HG03066 (cell line): Measurements from ENCODE around the gene CRTAC1.

Source experiments
- ATAC-seq: cut with Tn5 transposase; IDR thresholded peaks from one replicate; pipeline ENCODE4 v1.9.1; 2021; ENCODE audit warnings: low read depth; ENCODE audit not compliant: unreplicated experiment

The CRTAC1 gene

DNA sequence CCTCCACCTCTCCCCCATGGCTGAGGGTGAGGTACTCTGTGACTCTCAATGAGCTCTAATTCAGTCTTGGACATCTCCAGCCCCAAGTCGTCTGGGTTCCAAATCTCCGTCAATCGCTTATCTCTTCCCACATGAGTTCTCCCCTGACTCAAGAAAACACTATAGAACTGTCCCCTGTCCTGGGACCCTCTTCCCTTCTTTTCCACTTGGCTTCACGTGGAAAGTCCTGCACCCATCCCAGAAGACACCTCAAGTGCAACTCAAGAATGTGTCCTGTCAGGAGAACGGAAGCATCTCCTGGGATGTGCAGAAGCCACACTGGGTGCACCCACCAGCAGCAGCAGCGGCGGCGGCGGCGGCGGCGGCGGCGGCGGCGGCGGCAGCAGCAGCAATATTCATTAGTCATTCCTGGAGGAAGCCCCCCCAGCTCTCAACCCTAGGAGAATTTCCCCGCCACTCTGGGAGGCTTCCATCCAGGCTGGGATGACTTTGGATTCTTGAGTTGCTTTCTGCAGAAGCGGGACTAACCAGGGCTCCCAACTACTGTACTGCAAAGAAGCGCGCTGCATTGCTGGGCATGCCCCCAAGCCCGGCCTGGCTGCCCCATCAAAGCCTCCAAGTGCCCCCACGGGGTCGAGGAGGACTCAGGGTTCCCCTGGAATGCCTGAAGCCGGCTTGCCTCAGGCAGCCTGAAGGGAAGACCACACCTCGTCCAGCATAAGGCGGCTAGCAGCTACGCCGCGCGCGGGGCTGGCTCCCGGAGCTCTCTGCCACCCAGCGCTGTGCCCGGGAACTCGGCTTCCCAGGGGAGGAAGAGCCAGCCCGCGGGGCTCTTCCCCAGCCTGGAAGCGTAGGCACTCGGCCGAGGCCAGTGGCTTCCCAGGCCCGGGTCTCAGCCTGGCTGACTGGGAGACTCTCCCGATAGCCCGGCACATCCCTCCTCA is 1.0 kb downstream of the CRTAC1 start:
- no peak for ATAC-seq

DNA sequence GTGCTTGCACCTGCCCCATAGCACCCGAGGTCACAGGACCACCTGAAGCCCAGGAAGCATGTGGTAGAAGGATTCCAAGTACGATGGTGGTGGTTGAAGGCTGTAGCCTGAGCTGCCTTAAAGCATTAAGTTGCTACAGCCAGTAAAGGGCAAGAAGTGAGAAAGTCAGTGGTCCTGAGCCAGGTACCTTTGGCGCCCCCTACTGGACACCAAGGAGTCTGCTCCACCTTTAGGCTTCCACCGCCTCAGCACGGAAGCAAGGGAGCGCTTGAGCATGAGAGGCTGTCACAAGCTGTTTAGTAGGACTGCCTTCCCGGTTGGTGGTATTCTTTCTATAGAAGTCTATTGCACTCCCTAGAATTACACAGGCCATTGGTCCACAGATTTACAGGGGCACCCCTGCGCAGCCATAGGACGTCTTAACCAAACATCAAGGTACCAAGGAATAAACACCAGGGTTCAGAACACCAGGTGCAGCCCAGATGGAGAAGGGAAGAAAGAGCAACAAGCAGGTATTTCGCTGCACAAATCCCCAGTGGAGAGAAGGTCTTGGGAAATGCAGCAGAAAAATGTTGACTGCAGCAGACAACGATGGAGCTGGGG is 2.2 kb downstream of the CRTAC1 start:
- no peak for ATAC-seq

DNA sequence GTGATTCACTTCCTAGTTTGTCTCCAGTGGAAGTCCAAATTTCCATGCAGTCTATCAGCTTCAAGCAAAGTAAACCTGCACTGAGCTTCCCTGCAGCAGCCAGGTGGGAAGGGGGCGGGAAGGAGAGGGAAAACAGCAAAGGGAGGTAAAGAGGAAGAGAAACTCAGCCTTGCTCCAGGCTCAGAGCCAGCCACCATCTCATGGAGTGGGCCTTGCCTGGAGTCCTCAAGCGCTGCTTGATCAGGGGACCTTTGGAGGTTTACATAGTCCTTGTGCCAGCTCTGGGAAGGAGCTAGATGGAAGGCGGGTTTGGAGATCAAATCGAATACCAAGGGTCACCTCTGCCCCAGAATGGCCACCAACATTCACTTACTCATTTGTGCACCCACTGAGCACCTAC is 7.4 kb downstream of the CRTAC1 start:
- ATAC-seq: no peak

- no peak for ATAC-seq
Observed at GRCh38 chr10:98020784-98021183, 9.6 kb downstream of the CRTAC1 start.

DNA sequence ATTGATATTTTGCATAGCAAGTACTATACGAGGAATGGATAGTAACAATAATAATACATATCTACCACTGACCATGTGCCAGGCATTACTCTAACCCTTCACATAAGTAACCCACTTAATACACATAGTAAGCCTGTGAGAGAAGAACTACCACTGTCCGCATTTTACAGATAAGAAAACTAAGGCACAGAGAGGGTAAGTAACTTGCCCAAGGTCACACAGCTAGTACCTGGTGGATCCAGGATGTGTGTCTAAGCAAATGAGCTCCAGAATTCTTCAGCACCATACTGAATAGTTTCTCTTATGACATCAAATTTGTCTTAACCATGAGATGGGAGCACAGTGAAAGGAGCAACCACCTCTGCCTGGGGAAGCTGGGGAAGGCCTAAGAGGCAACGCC is 10.2 kb downstream of the CRTAC1 start:
- ATAC-seq: no peak

GRCh38 chr10:98019784-98020183 is 10.6 kb downstream of the CRTAC1 start:
- ATAC-seq: no peak

- ATAC-seq: no peak
Observed at GRCh38 chr10:98016772-98017475, 13.5 kb downstream of the CRTAC1 start.

DNA sequence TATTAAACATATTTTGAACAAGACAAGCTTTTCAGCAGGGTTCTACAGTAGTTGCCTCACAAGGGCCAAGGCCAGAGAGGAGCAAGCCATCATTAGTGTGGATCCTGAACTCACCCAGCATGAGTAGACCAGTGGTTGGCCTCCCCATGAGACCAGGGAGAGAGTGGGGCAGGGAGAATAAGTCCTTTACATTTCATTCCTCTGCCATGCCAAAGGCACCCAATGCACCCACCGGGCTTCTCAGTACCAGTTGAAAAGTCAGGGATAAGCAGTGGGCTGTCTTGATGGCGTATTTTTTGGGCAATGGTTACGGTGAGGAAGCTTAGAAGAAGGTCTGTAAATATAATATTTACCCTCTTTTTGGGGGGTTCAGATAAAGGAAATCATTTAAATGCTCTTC is 16.6 kb downstream of the CRTAC1 start:
- ATAC-seq: no peak

- ATAC-seq: no peak
Observed at GRCh38 chr10:98013122-98013521, 17.3 kb downstream of the CRTAC1 start.

DNA sequence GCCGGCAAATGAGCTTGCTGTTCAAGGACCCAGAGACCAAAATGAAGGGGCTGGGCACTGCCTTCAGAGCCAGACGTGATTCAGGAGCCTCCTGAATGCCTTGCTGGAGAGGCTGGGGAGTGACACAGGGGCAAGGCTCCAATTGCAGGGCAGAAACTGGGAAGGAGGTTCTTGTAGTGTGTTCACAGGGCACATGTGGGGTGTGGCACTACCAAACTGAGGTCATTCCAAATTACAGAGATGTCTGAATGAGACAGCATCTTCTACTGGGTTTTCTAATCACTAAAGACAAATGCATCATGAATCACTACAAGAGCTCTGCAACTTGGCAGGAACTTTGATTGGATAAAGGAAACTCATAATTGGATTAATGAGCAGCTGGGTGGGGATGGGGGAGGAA is 17.8 kb downstream of the CRTAC1 start:
- ATAC-seq: no peak

- ATAC-seq: no peak
Observed at GRCh38 chr10:98010939-98011685, 19.3 kb downstream of the CRTAC1 start.

DNA sequence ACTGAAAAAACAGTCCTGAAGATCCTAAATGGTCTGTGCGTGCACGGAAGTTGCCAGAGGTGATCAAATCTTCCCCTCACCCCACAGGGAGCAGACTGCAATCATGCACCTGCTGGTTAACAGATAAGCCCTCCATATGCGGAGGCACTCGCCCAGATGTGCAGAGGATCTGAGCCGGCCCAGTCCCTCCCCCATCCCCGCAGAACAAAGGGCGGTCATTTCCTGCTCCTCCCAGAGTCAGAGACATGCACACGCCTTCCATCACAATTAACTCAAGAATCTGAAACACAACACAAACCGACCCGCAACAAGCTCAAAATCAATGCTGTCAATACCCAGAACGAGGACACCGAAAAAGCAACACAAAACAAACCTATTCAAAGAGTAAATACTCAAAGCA is 24.2 kb downstream of the CRTAC1 start:
- no peak for ATAC-seq

DNA sequence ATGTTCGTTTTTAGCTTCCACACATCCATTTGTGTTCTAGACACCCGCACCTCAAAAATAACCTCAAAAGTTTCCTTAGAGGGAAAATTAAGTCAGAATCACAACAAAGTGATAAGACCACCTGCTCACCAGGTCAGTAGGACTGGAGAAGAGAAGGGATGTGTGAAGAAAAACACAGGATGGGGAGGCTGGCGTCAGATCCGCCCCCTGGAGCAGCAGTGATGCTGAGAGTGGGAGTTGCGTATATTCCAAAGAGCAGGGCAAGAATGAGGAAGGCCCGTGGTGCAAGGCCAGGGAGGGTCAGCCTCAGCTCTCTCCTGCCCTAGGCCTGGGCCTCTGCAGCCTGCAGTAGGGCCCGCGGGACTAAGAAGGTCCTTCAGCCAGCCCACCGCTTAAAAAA is 28.7 kb downstream of the CRTAC1 start:
- no peak for ATAC-seq

DNA sequence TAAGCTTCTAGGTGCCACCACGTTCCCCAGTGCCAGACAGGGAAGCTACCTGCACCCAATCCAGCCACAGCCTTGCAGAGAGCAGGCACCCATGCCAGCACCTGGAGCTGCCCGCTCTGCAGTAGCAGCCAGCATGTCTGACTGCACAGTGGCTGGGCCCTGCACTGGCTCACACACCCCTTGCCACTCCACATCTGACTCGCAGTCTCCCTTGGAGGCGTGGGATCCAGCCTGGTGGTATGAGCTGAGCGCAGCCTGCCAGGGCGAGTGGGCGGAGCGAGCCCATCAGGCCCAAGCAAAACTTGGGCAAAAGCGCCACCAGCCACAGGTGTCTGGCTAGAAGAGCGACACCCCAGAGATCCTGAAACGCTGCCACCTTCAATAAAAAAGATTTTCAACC is 30.1 kb downstream of the CRTAC1 start:
- ATAC-seq: no peak

DNA sequence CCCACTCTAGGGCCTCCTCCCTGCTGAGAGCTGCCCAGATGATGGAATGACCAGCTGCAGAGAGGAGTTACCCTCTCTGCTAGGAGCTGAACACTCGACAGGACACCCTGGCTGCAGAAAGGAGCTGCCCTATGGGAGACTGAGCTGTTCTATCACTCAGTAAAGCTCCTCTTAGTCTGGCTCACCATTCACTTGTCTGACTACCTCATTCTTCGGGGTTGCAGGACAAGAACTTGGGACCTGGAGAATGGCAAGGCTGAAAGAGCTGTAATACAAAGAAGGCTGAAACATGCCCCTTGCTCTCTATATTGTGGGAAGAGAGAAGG is 30.5 kb downstream of the CRTAC1 start:
- ATAC-seq: no peak

GRCh38 chr10:97999066-97999922 is 31.1 kb downstream of the CRTAC1 start:
- no peak for ATAC-seq

GRCh38 chr10:97991871-97992270 is 38.5 kb downstream of the CRTAC1 start:
- ATAC-seq: no peak

GRCh38 chr10:97981816-97982215 is 48.6 kb downstream of the CRTAC1 start:
- ATAC-seq: no peak

GRCh38 chr10:97977673-97978072 is 52.7 kb downstream of the CRTAC1 start:
- ATAC-seq: no peak

DNA sequence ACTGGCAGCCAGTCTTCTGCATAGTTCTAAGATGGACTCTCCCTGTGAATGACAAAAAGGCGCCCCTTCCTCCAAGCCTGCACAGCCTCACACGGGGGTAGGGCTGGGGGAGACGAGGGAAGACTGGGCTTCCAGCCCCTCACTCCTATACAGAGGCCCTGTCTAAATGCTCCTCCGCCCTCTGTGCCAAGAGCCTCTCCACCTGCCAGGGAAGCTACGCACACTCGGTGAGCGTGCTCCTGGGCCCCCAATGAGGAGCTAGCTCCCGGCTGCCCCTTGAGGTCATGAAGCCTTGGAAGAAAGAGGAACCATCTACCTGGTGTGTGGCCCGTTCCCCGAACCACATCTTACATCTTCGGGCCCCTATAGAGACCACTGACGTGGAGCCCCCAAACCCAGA is 54.8 kb downstream of the CRTAC1 start:
- no peak for ATAC-seq
